Kidney epithelial cell (primary cell): ENCODE results near the gene RHD. TPM values are rescaled to one million over a fixed set of nuclear protein-coding genes. Genes with fewer than 3 reads are reported as not detected.

ENCODE experiments used
- DNase-seq: peaks from one replicate; pipeline ENCODE4 v3.0.0-alpha.2; 2010; ENCODE audit warnings: low read depth
- H3K27me3 ChIP-seq: 2 replicates; pipeline ENCODE4 v1.6.0; 2011; ENCODE audit warnings: low read length; ENCODE audit not compliant: control insufficient read depth, insufficient read depth
- H3K36me3 ChIP-seq: 2 replicates; pipeline ENCODE4 v1.5.1; 2011; ENCODE audit warnings: low read length; ENCODE audit not compliant: control insufficient read depth, insufficient read depth
- H3K4me3 ChIP-seq: 2 replicates; pipeline ENCODE4 v1.5.1; 2011; ENCODE audit warnings: low read depth, mild to moderate bottlenecking, control low read depth, low read length
- CTCF ChIP-seq: IDR thresholded peaks from 2 replicates; pipeline ENCODE4 v1.5.1; 2011; ENCODE audit warnings: mild to moderate bottlenecking, moderate library complexity, low read length, control low read depth, inconsistent platforms; ENCODE audit not compliant: insufficient read depth, poor library complexity, severe bottlenecking
- total RNA-seq: library from RNA; depleted of rRNA; stranded (reverse); fragments of >200 nt; gene quantifications from 2 replicates; pipeline ENCODE4 v1.2.3, GENCODE V29; 2015

The RHD gene
- total RNA-seq, 1 donor from 2014 or later = not detected

GRCh38 chr1:25343872-25344271 lies 71.6 kb downstream of the RHD start:
- TF ChIP-seq CTCF = no peak
- Histone ChIP-seq H3K27me3 (no peaks in the 10 kb centered on the region), H3K36me3 (no peaks in the 10 kb centered on the region), H3K4me3 (no peak overlapping the region)
- no peak for DNase-seq

- no peaks in the 10 kb centered on the region for H3K36me3 ChIP-seq
- no peak for TF ChIP-seq CTCF
- no peaks in the 10 kb centered on the region for H3K27me3 ChIP-seq
- no peak for DNase-seq
- H3K4me3 ChIP-seq = no peak overlapping the region
Observed at GRCh38 chr1:25347556-25347955, 75.2 kb downstream of the RHD start.

- no peak for TF ChIP-seq CTCF
- DNase-seq = no peak
- no peaks in the 10 kb centered on the region for H3K27me3 ChIP-seq
- H3K36me3 ChIP-seq = no peaks in the 10 kb centered on the region
- H3K4me3 ChIP-seq = no peak overlapping the region
Observed at GRCh38 chr1:25349606-25350005, 77.3 kb downstream of the RHD start.

GRCh38 chr1:25355841-25356395 lies 83.6 kb downstream of the RHD start:
- Histone ChIP-seq H3K36me3 (no peaks in the 10 kb centered on the region), H3K4me3 (no peak overlapping the region), H3K27me3 (no peaks in the 10 kb centered on the region)
- TF ChIP-seq CTCF = no peak
- no peak for DNase-seq

- Histone ChIP-seq H3K4me3 (no peak overlapping the region), H3K27me3 (no peaks in the 10 kb centered on the region), H3K36me3 (no peaks in the 10 kb centered on the region)
- no peak for DNase-seq
- TF ChIP-seq CTCF = no peak
Observed at GRCh38 chr1:25356441-25356840, 84.1 kb downstream of the RHD start.

GRCh38 chr1:25356848-25357247 lies 84.5 kb downstream of the RHD start:
- no peaks in the 10 kb centered on the region for H3K36me3 ChIP-seq

More at GRCh38 chr1:25356848-25357247, 84.5 kb downstream of the RHD start:
- H3K27me3 ChIP-seq = no peaks in the 10 kb centered on the region
- no peak for DNase-seq
- H3K4me3 ChIP-seq = no peak overlapping the region
- no peak for TF ChIP-seq CTCF
